NCI-H2081 (cell line): Measurements from ENCODE around the gene TOPORS.
"Not testable (repeated sequence)": the region's sequence is repeated elsewhere in the genome, so short reads cannot be mapped to it uniquely, and the experiment has no call there.

Source experiments
- DNase-seq, 2 experiments: peaks; one replicate each; lab custom pipeline; 2025; lab: John Stamatoyannopoulos, UW

Gene TOPORS

DNA sequence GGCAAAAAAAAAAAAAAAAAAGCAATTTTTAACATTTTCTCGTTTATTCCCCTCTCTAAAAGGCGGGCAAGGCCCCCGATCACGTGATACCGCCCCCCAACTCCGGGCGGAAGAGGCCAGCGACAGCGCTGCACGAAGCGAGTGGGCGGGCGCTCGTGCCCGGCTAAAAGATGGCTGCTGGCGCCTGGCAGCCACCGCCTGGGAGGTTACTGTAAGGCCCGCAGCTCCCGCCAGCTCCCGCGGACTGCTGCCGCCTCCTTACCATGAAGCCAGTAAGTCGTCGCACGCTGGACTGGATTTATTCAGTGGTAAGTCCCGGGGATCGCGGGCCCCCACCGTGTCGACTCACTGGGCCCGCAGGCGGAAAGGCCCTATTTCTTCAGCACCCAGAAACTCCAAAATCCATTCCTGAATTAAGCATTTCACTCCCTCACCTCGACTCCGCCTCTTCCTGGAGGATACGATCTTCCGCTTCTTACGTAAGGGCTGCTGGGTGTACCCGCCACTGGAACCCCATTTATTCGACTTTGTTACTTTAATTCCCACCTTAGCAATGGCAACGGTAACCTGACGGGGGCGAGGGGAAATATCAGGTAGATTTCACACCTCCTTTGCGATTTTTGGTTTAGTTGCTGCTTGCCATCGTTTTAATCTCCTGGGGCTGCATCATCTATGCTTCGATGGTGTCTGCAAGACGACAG lies at the start of gene TOPORS, which contains the start of gene SMIM27:
TSS of gene TOPORS (minus strand) at position 415 of the 701 bp plus-strand sequence. CDS start at position 265, 150 bp downstream.
TSS of gene SMIM27 (plus strand) at position 156 of the 701 bp plus-strand sequence. CDS start at position 264, 108 bp downstream.
- peak; percentile 91 to 94 for DNase-seq

DNA sequence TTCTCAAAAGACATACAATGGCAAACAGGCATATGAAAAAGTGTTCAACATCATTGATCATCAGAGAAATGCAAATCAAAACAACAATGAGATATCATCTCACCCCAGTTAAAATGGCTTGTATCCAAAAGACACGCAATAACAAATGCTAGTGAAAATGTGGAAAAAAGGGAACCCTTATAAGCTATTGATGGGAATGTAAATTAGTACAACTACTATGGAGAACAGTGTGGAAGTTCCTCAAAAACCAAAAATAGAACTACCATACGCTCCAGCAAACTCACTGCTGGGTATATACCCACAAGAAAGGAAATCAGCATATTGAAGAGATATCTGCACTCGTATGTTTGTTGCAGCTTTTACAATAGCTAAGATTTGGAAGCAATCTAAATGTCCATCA lies 46.6 kb upstream of the TOPORS start:
- not testable (repeated sequence) for DNase-seq

DNA sequence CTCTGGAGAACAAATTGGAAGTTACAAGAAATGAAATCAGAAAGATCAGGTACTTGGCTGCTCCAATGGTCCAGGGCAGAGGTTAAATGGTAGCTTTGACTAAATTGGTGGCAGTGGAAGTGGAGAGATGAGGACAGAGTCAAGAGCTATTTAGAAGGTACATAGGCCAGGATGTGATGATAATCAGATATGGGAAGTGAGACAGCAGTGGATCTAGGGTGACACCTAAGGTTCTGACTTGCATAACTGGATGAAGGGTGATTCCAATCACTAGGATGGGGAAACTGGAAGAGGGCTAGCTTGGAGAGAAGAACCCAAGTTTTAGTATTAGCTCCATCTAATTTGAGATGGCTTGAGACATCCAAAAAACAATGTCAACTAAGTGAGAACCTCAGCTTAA lies 44.5 kb upstream of the TOPORS start:
- no peak for DNase-seq

DNA sequence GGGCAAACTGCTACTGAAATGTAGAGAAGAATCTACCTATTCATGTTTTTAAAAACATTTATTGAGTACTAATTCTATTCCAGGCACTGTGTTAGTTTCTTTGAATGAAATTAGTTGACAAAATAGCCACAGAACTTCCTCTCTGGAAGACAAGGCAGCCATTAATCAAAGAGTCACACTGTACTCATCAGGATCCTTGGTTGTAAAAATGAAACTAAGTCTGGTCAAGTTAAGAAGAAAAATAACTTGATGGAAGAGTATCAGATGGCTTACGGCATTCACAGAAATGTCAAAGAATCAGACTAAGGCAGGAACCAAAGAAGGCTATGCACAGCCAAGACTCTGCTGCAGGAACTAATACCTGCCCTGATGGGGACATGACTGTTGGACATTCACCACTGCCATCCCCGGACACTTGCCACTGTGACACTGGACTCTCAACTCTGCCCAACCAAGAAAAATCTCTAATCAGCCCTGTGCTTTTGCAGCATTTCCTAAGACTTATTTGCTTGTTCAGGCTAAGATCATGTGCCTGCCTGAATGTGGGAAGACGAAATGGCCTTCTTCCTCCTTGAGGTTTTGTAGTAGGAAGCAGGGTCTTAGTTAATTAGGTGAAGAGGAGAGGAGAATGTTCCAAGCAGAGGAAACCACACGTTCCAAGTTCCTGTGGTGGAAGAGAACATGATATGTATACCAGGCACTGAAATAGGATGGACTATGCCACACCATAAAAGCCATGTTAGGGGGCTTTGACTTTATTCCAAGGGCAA lies 43.9 kb upstream of the TOPORS start:
- no peak for DNase-seq

DNA sequence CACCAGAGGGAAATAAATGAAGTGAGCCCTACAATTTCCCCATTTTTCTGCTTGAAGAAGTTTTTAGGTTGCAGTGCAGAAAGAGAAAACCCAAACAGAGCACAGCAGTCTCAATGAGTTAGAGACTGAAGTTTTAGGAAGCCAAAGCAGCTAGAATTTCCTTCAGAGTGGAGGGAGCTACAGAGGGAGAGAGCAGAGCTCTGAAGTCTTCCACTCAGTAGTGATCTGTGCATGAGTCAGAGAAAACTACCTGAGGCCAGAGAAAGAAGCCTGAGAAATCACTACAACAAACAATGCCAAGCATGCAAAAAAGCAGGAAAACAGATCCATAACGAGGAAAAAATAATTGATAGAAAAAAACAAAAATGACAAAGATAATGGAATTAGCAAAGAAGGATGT lies 38.5 kb upstream of the TOPORS start:
- DNase-seq = no peak

DNA sequence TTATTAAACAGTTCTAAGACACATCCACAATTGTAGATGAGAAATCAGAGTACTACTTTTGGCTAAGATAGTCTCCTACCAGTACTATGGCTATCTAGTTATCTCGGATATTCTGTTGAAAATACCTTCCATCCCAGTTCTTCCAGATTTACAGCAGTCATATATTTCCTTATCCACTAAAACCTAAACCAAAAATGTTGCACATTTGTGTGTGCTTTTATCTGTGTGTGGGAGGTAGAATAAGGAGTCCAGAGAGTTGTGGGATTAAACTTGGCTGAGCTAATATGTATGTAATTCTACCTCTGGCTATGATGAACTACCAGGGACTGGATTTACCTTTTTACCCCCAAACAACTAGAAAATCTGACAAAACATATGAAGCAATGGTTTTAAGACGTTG lies 38.1 kb upstream of the TOPORS start:
- no peak for DNase-seq

DNA sequence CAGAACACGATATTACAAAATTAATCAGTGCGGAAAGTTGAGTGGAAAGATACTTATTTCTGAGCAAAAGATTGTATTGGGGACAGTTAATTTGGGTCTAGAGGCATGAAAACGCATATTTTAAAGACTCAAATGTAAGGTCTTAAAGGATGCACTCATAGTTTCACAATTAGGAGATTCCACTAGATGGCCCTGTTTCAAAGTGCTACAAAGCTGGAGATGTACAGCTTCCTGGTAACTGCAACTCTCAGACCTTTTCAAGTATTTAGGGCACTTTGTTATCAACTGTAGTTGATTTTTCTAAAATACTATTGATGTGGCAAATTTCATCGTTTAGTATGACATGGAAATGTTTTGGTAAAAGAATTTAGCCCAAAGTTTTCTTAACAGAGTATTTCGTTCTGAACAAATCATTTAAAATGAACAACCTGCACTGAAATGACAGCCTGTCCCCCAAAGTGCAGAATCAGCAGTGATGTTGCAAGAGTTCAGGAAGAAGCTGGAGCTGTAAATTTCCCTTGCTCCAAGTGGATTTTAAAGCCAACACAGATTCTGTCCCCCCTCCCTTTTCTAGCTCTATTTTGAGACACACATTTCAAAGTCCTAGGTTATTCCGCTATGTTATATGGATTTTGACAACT lies 36.8 kb upstream of the TOPORS start:
- DNase-seq = peak; percentile 13 to 46

DNA sequence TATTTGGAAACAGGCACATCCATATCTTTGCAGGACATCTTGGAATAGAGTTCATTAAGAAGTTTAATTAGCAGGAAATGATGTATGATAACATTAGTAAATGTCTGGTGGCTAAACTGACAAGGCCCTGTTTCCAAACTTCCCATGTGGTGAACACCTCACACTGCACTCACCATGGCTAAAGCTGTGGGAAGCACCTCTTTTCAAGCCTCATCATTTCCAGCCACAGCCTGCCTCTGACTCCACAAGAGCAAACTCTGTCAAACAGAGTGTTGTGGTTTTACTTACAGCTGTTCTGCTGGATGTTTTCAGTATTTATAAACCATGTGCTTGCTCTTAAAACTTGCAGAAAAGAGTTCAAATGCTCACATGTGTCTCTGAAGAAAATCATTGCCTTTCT lies 35.5 kb upstream of the TOPORS start:
- no peak for DNase-seq

DNA sequence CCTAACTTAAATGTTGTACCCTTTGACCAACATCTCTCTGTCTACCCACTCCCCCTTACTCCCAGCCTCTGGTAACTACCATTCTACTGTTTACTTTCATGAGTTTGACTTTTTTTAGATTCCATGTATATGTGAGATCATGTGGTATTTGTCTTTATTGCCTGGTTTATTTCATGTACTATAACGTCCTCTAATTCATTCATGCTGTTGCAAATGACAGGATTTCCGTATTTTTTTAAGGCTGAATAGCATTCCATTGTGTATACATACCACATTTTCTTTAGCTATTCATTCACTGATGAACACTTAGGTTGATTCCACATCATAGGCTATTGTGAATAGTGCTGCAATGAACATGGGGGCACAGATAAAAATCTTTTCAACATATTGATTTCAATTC lies 32.4 kb upstream of the TOPORS start:
- DNase-seq = no peak

DNA sequence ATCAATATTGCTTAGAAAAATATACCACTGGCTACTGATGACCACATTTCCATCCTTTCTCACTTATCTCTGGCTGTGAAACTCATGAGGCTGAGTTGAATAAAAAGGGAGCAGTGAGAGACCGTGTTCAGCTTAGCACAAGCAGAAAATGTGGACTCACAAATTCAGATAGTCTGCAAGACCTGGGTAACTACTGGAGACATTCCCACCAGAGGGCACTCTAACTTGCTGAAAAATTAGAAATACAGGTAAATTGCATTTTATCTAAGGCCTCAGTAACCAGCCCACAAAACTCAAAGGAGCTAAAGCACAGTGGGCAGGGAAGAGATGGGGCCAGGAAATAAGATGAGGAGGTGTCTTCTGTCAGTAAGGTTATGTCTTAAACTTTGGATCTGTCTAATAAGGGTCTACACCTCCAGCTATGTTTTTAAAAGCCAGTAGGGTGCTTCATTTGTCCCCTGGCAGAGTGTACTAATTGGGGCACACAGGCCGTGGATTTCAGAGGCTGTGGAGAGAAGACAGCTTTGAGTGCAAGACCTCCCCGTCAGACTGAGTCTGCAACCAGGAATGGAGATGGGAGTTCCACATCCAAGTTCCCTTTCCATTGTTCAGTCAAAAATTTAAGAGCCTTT lies 29.2 kb upstream of the TOPORS start:
- peak; percentile 69 to 75 for DNase-seq

DNA sequence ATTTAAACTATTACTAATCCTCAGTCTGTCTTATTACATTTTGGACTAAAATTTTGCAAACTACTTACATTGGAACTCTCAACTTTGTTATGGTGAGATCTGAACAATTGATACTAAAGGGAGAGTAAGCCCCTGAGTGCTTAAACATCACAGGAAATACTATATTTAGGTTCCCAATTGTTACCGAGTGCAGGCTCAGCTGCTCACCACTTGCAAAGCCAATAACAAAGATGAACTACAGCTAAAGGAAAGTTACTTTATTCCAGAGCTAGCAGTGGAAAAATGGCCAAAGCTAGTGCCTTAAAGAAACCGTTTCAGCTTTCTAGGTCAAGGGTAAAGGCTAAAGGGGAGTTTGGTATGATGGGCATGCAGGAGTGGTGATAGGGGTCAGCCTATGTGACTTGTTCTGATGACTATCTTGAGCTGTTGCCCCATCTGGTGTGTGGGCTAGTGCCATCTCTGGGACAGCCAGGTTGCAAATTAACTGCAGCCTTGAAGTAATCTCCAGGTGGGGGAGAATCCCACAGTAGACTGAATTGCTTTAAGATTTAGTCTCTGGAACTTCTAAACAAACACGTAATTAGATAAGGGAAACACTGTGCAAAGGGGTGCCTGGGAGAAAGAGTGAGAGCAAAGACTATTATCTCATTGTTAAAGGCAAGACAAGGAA lies 28.4 kb upstream of the TOPORS start:
- no peak for DNase-seq

DNA sequence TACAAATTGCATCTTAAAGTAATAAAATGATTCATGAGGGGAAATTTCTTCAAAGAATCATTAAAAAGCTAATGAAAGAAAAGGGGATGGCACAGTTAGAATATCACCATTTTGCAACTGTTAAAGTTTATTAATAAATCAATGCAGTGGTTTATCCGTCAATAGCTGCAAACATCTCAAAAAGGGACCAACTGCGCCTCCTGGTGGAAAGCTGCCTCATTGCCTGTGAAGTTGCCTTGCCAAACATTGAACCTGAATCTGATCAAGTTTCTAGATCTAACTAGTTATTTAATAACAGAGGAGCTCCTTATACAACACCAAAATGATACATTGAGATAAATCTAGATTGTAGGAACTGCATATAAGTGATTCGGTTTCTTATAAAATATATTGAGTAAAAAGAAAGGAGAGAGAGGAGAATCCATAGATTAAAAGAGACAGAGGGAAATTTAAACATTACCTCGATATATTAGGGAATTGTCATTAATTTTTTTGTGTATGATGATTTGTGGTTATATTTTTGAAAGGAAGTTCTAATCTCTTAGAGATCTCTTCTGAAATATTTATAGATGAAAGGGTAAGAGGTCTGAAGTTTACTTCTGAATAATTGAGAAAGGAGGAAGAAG lies 27.4 kb upstream of the TOPORS start:
- peak; percentile 60 to 65 for DNase-seq

DNA sequence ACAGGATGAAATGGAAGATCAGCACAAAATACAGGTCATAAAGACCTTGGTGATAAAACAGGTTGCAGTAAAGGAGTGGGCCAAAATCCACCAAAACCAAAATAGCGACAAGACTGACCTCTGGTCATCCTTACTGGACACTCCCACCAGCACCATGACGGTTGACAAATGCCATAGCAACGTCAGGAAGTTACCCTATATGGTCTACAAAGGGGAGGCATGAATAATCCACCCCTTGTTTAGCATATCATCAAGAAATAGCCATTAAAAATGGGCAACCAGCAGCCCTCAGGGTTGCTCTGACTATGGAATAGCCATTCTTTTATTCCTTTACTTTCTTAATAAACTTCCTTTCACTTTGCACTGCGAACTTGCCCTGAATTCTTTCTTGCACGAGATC lies 26.6 kb upstream of the TOPORS start:
- no peak for DNase-seq

DNA sequence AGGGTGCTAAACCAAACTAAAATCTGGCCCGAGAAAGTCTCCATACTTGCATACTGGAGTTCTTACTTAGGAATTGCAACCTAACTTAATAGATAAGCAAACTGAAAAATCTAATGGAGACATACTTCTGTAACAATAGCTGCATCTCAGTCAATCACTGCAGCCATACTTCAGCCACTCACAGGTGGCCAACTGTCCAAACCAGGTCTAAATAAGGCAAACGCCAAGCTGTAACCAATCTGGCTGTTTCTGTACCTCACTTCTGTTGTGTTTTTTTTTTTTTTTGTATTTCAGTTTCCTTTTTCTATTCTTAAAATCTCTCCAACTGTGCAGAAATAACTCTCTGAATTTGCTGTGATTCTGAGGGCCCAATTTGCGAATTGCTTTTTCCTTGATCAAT lies 24.9 kb upstream of the TOPORS start:
- DNase-seq = no peak

DNA sequence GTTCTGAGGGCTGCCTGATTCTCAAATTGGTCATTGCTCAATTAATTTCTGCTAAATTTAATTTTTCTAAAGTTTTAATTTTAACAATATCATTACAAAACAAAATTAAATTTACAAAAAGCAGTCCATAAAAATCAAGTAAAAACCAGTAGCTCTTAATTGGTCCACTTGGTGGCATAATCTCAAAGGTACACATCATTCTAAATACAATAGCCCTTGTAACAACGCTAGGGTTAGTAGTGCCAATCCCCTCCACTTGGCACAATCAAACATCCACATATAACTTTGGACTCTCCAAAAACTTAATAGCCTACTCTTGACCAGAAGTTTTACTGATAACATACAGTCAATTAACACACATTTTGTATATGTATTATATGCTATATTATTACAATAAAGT lies 22.5 kb upstream of the TOPORS start:
- DNase-seq = no peak

DNA sequence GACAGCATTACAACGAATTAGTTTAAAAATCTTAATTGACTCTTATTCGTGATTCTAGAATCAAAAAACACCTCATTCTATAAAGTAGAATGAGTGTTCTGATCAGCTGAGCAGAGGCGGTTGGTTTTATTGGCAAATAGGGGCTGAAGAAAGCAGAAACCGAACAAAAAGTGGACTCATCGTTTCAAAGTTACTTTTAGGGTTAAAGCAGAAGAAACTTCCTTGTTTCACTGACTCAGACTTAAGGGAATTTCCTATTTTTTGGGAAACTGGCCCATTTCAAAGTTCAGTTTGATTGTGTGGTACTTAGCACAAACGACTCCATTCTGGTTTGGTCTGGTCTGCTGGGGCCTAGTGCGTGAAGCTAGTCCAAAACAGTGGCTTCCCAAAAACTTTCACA lies 21.4 kb upstream of the TOPORS start:
- DNase-seq = no peak

DNA sequence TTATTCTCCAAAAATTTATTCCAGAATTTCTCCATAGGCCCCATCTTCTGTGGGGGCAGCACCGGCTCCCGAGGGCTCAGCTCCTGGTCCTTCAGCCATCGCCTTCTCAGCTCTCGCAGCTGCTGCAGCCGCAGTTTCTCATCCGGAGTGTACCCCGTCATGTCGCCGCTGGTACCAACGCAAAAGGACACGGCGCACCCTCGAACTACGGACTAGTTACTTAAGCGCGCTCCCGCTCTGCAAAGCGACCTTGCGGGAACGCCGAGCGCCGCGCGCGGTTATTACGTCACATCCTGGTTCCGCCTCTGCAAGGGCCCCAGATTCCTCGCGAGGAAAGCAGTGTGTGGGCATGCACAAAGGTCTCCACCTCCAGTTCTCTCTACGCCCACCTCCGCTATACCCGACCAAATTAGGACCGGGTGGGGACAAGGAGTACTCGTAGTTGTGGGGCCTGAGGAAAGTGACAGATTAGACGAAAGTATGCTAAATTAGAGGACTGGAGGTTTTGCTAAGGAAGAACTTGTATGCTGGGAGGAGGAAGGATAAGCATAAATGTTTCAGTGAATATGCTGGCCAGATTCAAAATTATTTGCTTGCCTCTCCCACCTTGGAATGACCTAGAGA lies 20.6 kb upstream of the TOPORS start, which contains the start of gene NDUFB6:
TSS of gene NDUFB6 (minus strand) at position 260 of the 624 bp plus-strand sequence. CDS start at position 161, 99 bp downstream.
- peak; percentile 95 to 96 for DNase-seq

DNA sequence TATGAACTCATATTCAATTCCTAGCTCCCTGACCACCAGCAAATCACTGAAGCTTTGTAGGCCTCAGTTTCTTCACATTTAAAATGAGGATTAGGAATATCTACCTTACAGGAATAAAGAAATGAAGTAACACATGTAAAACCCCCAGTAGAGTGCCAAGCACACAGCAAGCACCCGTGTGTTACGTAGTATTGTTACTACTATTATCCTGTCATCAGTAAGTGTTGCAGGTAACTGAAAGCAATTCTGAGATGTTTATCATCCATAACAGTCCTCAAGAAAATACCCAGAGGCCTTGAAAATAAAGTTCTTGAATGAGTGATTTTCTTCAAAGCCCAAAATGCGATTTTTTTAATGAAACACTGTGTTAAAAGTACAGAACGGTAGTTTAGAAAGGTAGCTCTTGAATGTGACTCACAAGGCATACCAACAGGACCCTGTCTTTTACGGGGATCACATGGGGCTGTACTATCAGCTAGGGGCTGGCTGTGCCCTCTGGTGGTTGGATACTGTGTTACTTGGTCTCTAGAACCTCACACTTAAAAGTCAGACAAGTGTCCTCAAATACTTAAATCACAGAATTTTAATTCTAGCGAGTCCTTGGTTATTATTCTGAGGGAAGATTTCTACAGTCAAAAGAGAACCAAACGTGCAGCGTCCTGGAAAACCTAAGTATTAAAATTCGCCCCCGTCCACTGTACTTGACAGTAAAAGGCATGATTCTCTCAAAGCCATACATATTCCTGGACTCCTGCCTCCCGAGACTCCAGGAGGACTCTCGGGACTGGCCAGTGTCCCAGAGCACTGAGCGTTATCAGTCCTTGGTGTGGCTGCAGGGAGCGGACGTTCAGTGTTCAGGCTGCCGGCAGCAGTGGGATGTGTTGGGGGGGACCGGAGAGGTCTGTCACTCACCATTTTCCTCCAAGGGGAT lies 19.8 kb upstream of the TOPORS start:
- peak; percentile 69 to 75 for DNase-seq

DNA sequence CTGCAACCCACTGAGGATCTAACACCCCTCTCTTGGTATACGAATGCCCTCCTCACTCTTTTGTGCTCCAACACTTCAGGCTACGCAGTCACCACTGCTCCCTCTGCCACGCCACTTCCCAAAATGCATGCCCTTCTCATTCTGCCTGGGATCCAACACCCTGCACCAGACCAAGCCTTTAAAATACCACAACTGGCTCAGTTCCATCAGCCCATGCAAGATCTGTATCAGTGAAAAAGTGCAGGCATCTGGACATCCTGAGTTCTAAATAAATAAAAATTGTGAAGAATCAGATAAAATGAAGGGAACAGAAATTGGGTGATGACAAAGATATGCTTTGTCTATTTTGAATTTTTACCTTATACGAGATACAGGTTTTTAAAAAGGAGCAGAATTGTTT lies 17.9 kb upstream of the TOPORS start:
- DNase-seq = no peak

DNA sequence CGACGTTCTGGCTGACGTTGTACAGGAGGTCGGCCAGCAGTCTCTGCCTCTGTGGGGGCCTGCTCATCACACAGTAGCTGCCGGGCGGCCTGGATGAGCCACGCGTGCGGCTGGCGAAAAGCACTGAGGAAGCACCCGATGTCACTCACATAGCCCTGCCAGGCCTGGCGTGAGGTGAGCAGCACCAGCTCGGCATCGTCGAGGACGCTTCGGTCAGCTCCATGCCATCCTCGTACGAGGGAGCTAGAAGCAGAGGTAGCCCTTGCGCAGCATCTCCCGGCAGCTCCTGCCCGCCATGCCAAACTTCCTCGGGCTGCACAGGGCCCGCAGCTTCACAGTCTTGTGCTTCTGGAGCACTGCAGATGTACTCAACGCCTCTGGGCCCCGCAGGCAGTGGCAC lies 14.4 kb upstream of the TOPORS start:
- no peak for DNase-seq
